ENCODE measurements around the gene TMCO4. TPM values are rescaled to one million over a fixed set of nuclear protein-coding genes. Genes with fewer than 3 reads are reported as not detected.
A peak's percentile ranks its signal among the peaks of the same experiment; 100 is the strongest.

TMCO4 gene
- total and polyA plus RNA-seq, 2 of the 8 experiments (the other 6 are each of a cell fraction or from before 2014, with no cell fraction given), result 3.0 to 3.1 TPM

- H3K4me3 ChIP-seq (ENCODE audit: extremely low read depth in 1 of 4, insufficient read depth in 2 of 4, low read depth in 3 of 4, low read length in 4 of 4), result no peak overlapping the region
- H2BK5ac ChIP-seq (ENCODE audit: low read depth, low read length), result no peak overlapping the region
- H4K8ac ChIP-seq (ENCODE audit: extremely low read depth, insufficient read depth, low read length), result peak overlapping the region; percentile 81
- no peak overlapping the region for H3K23ac ChIP-seq (ENCODE audit: insufficient read length)
- H2BK12ac ChIP-seq (ENCODE audit: low read depth, low read length), result no peak overlapping the region
- TF ChIP-seq KDM1A (IDR thresholded peaks at IDR 0.05; ENCODE audit: borderline replicate concordance, low read length), result peak; percentile 65; the same call in 1 of the 2 replicates
- no peak for TF ChIP-seq ATF3 (IDR thresholded peaks at IDR 0.05; ENCODE audit: insufficient read depth, low read depth, low read length)
- no peak for TF ChIP-seq HDAC6 (IDR thresholded peaks at IDR 0.05; ENCODE audit: low read depth, low read length)
- no peak for TF ChIP-seq YY1 (IDR thresholded peaks at IDR 0.05; ENCODE audit: low read depth, low read length)
- no peak overlapping the region for H2AFZ ChIP-seq (ENCODE audit: low read length)
- H3K23me2 ChIP-seq (ENCODE audit: low read depth, low read length), result no peaks in the 10 kb centered on the region
- no peak overlapping the region for H3K4ac ChIP-seq (replicated peaks; ENCODE audit: insufficient read length, low read depth, low read length)
- H2BK120ac ChIP-seq (replicated peaks; ENCODE audit: low read depth, low read length), result no peak overlapping the region
- H3K4me1 ChIP-seq (replicated peaks in 1 of 4; ENCODE audit: control insufficient read depth in 3 of 4, insufficient read depth in 4 of 4, low read length in 3 of 4), result peaks cover 3 to 20% (median 11%) of the 10 kb centered on the region in 4 experiments
- no peak overlapping the region for H3K18ac ChIP-seq (ENCODE audit: extremely low read depth, low read length)
- no peak overlapping the region for H3K56ac ChIP-seq (replicated peaks; ENCODE audit: insufficient read length, low read depth, low read length)
- no peaks in the 10 kb centered on the region for H3K79me1 ChIP-seq (ENCODE audit: low read depth, low read length)
- no peak overlapping the region for H3K14ac ChIP-seq (ENCODE audit: insufficient read length)
- H2BK15ac ChIP-seq (ENCODE audit: low read length), result no peak overlapping the region
- DNase-seq (ENCODE audit: low read depth in 1 of 2, low spot score in 2 of 2) (no peak), FAIRE-seq (no peak)
- no peaks in the 10 kb centered on the region for H3K27me3 ChIP-seq (replicated peaks in 1 of 4; ENCODE audit: control insufficient read depth in 3 of 4, extremely low read depth in 1 of 4, insufficient read depth in 3 of 4, low read length in 3 of 4)
- H3K27ac ChIP-seq (ENCODE audit: low read depth, low read length), result no peak overlapping the region
- no peaks in the 10 kb centered on the region for H3K9me3 ChIP-seq (ENCODE audit: insufficient read depth in 2 of 2, low read depth in 1 of 2, low read length in 1 of 2)
- peak overlapping the region; percentile 15 for H4K91ac ChIP-seq (replicated peaks; ENCODE audit: insufficient read length, low read length)
- no peaks in the 10 kb centered on the region for H3K79me2 ChIP-seq (ENCODE audit: control insufficient read depth in 1 of 2, insufficient read depth in 2 of 2, low read length in 2 of 2)
- ChIA-PET CTCF (ENCODE audit: partially characterized antibody) (interaction anchor here (0.9 to 2.3 kb wide), 2 partner anchors 24 to 29 kb away, joined by 3 to 8 read pairs; no protein-coding TSS in a partner anchor), POLR2A (ENCODE audit: partially characterized antibody) (no interaction called here)
- no peaks in the 10 kb centered on the region for H4K20me1 ChIP-seq (replicated peaks in 1 of 2; ENCODE audit: control insufficient read depth in 1 of 2, insufficient read depth in 2 of 2, low read length in 2 of 2)
- H3K4me2 ChIP-seq (ENCODE audit: insufficient read depth in 1 of 2, low read depth in 2 of 2, low read length in 2 of 2), result peak overlapping the region; percentile 22 to 40; a peak in 3 of 4 replicates
- H4K5ac ChIP-seq (ENCODE audit: insufficient read length, low read depth, low read length), result no peak overlapping the region
- H3K36me3 ChIP-seq (ENCODE audit: control insufficient read depth in 2 of 4, insufficient read depth in 4 of 4, low read length in 3 of 4), result no peaks in the 10 kb centered on the region
- 54% methylated on average over 6 of the region's 9 CpGs; no CpG with 5 or more reads in 1 of the 2 experiments for WGBS, 2 experiments (ENCODE audit: extremely low coverage in 1 of 2, insufficient coverage in 1 of 2, insufficient read length in 1 of 2, insufficient replicate concordance in 2 of 2, low coverage in 1 of 2, low lambda C conversion rate in 2 of 2, missing lambda C conversion rate in 1 of 2)
- no peak overlapping the region for H3K9ac ChIP-seq (replicated peaks in 1 of 4; ENCODE audit: extremely low read depth in 1 of 4, low read depth in 3 of 4, low read length in 3 of 4)
- no peak overlapping the region for H2AK5ac ChIP-seq (ENCODE audit: low read depth, low read length)
- H2BK20ac ChIP-seq (ENCODE audit: low read length), result no peak overlapping the region
These were observed 113.7 kb downstream of the TMCO4 start for GRCh38 chr1:19685994-19686393.

All from H1 (cell line).